HEK293T (cell line): ENCODE measurements around the gene ADIPOR2.
"Not testable (repeated sequence)": the region's sequence is repeated elsewhere in the genome, so short reads cannot be mapped to it uniquely, and the experiment has no call there.

Experiments used
- FOXK2 ChIP-seq: fragments of 450-650 bp; IDR thresholded peaks from 2 replicates; pipeline ENCODE4 v1.6.1; 2016; ENCODE audit warnings: mild to moderate bottlenecking
- FOXM1 ChIP-seq: fragments of 450-650 bp; IDR thresholded peaks from 2 replicates; pipeline ENCODE4 v1.6.1; 2017; ENCODE audit warnings: mild to moderate bottlenecking, borderline replicate concordance
- L3MBTL2 ChIP-seq: fragments of 450-650 bp; conservative IDR thresholded peaks from 2 replicates; pipeline ENCODE4 v1.6.1; 2016; ENCODE audit warnings: mild to moderate bottlenecking

DNA sequence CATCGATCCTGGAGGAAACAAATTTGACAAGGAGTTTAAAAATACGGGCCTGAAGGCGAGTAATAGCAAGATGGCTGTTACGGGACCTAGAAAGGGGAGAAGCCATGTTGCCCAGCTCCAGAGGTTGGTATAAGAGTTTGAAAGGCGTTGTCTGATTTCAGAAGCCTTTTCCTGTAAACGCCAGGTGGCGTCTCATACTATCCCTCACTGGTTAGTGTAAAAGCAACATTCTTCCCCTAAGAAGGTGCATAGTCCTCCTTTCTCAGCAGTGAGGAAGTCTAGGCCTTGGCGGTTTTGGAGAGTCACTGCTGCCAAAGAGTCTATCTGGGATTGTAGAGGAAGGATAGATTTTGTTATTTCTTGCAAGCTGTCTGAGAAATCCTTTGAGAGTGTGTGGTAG, 20.0 kb downstream of the ADIPOR2 start:
- TF ChIP-seq FOXM1, L3MBTL2, FOXK2: not testable (repeated sequence)
